Measurements from ENCODE around the gene PIK3R1. TPM values are rescaled to one million over a fixed set of nuclear protein-coding genes. Genes with fewer than 3 reads are reported as not detected.

PIK3R1 gene
- total and polyA plus RNA-seq, 10 of the 15 experiments (the other 5 are each of a cell fraction or from before 2014, with no cell fraction given), result 7.8 to 38.4 (median 15.7) TPM

GRCh38 chr5:68273717-68274409, 58.3 kb downstream of the PIK3R1 start (continued):
- TF ChIP-seq STAT1 (conservative IDR thresholded peaks at IDR 0.05) (no peak), HDAC2 (IDR thresholded peaks at IDR 0.05) (no peak), ZBED1 (IDR thresholded peaks at IDR 0.05; ENCODE audit: borderline replicate concordance) (0 out of 2 replicates have a peak, but pooled peaks have one; percentile 35), NFXL1 (IDR thresholded peaks at IDR 0.05; ENCODE audit: borderline replicate concordance) (no peak)

GRCh38 chr5:68274847-68275651, 59.5 kb downstream of the PIK3R1 start:
- Histone ChIP-seq H3K9me3 (replicated peaks; ENCODE audit: control insufficient read depth, insufficient read depth, low read length) (no peaks in the 10 kb centered on the region), H3K27me3 (replicated peaks in 1 of 2; ENCODE audit: control insufficient read depth in 2 of 2, insufficient read depth in 2 of 2, low read length in 1 of 2) (no peaks in the 10 kb centered on the region), H3K4me1 (ENCODE audit: control insufficient read depth, insufficient read depth, low read length) (peaks cover 30% of the 10 kb centered on the region), H3K9ac (ENCODE audit: control insufficient read depth, insufficient read depth, low read length) (peak overlapping the region; percentile 43; the same call in 1 of the 2 replicates), H3K27ac (ENCODE audit: control insufficient read depth, insufficient read depth) (peak overlapping the region; percentile 86), H3K79me2 (ENCODE audit: control insufficient read depth, insufficient read depth, low read length) (peaks cover 20% of the 10 kb centered on the region), H3K4me2 (ENCODE audit: control insufficient read depth, insufficient read depth) (peak overlapping the region; percentile 86), H3K4me3 (no peak overlapping the region), H4K20me1 (ENCODE audit: control insufficient read depth, insufficient read depth) (no peaks in the 10 kb centered on the region), H2AFZ (ENCODE audit: control insufficient read depth, low read depth, low read length) (peak overlapping the region; percentile 18; the same call in 1 of the 2 replicates), H3K36me3 (ENCODE audit: control insufficient read depth in 2 of 2, insufficient read depth in 2 of 2, low read length in 1 of 2) (peaks cover 9 to 37% of the 10 kb centered on the region in 2 experiments)
- CTCF ChIA-PET, result interaction anchor here (0.6 to 0.9 kb wide), 2 partner anchors 13 to 713 kb away, joined by 3 read pairs; no protein-coding TSS in a partner anchor
- intact Hi-C loops (cut with micrococcal nuclease; ENCODE audit: unreplicated experiment) (loop anchor here (5.0 to 10.0 kb wide), 2 partner anchors 133 to 470 kb away; no protein-coding TSS in a partner anchor), in situ Hi-C loops (cut with MboI) (loop anchor here (10.0 kb wide), 1 partner anchor 370 kb away; no protein-coding TSS in a partner anchor)
- POLR2A ChIA-PET, result no interaction called here
- RAD21 ChIA-PET (ENCODE audit: unreplicated experiment), result interaction anchor here (1.6 to 2.3 kb wide), 3 partner anchors 11 to 1029 kb away, joined by 3 to 14 read pairs (median 5); no protein-coding TSS in a partner anchor
- DNase-seq (ENCODE audit: low read depth, low spot score) (no peak), FAIRE-seq (peak; percentile 62), ATAC-seq (peak; percentile 79)
- 2% methylated on average over 9 of the region's 9 CpGs for WGBS (ENCODE audit: insufficient coverage, insufficient replicate concordance, low lambda C conversion rate, missing lambda C conversion rate)
- SMC1A ChIA-PET (ENCODE audit: uncharacterized antibody, unreplicated experiment), result interaction anchor here (1.0 to 2.5 kb wide), 5 partner anchors 12 to 1078 kb away, joined by 3 to 14 read pairs (median 3); partner anchors contain the start of gene CD180
- TSS peak; percentile 99 for BruUV-seq (replicated peaks)
- TF ChIP-seq TCF12 (IDR thresholded peaks at IDR 0.05; ENCODE audit: low read depth, low read length) (no peak), SUZ12 (IDR thresholded peaks at IDR 0.05; ENCODE audit: unreplicated experiment) (no peak), GATAD2B (conservative IDR thresholded peaks at IDR 0.05; ENCODE audit: low read depth) (no peak), SMAD5 (IDR thresholded peaks at IDR 0.05; ENCODE audit: low read depth) (no peak), SMARCA5 (IDR thresholded peaks at IDR 0.05) (no peak), IRF4 (IDR thresholded peaks at IDR 0.05; ENCODE audit: low read depth, low read length) (no peak), TCF3 (IDR thresholded peaks at IDR 0.05; ENCODE audit: borderline replicate concordance, insufficient read depth, low read depth, low read length) (no peak), ZNF274 (IDR thresholded peaks at IDR 0.05; ENCODE audit: insufficient read depth, insufficient read length) (no peak), CHD2 (IDR thresholded peaks at IDR 0.05; ENCODE audit: borderline replicate concordance, low read depth, low read length) (no peak), POLR2AphosphoS2 (IDR thresholded peaks at IDR 0.05; ENCODE audit: low read depth, low read length) (no peak), ZZZ3 (IDR thresholded peaks at IDR 0.05; ENCODE audit: control insufficient read depth, insufficient read length, low read depth) (no peak), PAX5 (IDR thresholded peaks at IDR 0.05; ENCODE audit: borderline replicate concordance, low read depth, low read length) (no peak), RCOR1 (conservative IDR thresholded peaks at IDR 0.05; ENCODE audit: low read depth, low read length) (no peak), NR2C1 (IDR thresholded peaks at IDR 0.05) (no peak), SMC3 (IDR thresholded peaks at IDR 0.05; ENCODE audit: borderline replicate concordance, low read length) (no peak), TAF1 (IDR thresholded peaks at IDR 0.05; ENCODE audit: borderline replicate concordance, low read depth, low read length) (no peak), POU2F2 (IDR thresholded peaks at IDR 0.05; ENCODE audit: borderline replicate concordance, low read depth, low read length) (no peak), ESRRA (IDR thresholded peaks at IDR 0.05; ENCODE audit: low read length) (no peak), ZNF622 (IDR thresholded peaks at IDR 0.05) (no peak)
- TF ChIP-seq, protein P1, sequence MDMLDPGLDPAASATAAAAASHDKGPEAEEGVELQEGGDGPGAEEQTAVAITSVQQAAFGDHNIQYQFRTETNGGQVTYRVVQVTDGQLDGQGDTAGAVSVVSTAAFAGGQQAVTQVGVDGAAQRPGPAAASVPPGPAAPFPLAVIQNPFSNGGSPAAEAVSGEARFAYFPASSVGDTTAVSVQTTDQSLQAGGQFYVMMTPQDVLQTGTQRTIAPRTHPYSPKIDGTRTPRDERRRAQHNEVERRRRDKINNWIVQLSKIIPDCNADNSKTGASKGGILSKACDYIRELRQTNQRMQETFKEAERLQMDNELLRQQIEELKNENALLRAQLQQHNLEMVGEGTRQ (IDR thresholded peaks at IDR 0.05; ENCODE audit: borderline replicate concordance, low read depth, low read length), result no peak; the same call in 1 of the 2 replicates

All from GM12878 (cell line).